HFFc6 (cell line): ENCODE results near the gene OGG1. TPM values are rescaled to one million over a fixed set of nuclear protein-coding genes. Genes with fewer than 3 reads are reported as not detected.

ENCODE experiments used
- DNase-seq: peaks from one replicate; pipeline ENCODE4 v3.0.0-alpha.2; 2018
- H3K27ac Mint-ChIP-seq: 2 replicates; pipeline ENCODE4 v1.8.0; 2020; ENCODE audit warnings: mild to moderate bottlenecking, mixed read lengths
- H3K27me3 Mint-ChIP-seq: 2 replicates; pipeline ENCODE4 v1.8.0; 2021; ENCODE audit warnings: mild to moderate bottlenecking, moderate library complexity, mixed read lengths; ENCODE audit not compliant: insufficient read depth
- H3K36me3 Mint-ChIP-seq: 2 replicates; pipeline ENCODE4 v1.8.0; 2021; ENCODE audit warnings: low read depth, mixed read lengths
- H3K4me1 Mint-ChIP-seq: 2 replicates; pipeline ENCODE4 v1.8.0; 2020; ENCODE audit warnings: low read depth, mixed read lengths
- H3K4me3 Mint-ChIP-seq: 2 replicates; pipeline ENCODE4 v1.8.0; 2020; ENCODE audit warnings: mild to moderate bottlenecking, moderate library complexity, mixed read lengths
- H3K9me3 Mint-ChIP-seq: 2 replicates; pipeline ENCODE4 v1.8.0; 2020; ENCODE audit warnings: mild to moderate bottlenecking, mixed read lengths
- total RNA-seq, 6 experiments: library from RNA; stranded (reverse); fragmentation: NEBNext Ultra II Directional; extraction: Animal tissue kit (Norgen Biotek cat#: 25700); gene quantifications; 2 replicates in 1 of 6; 3 replicates in 5 of 6; pipeline ENCODE4 v1.2.3, GENCODE V29; 2021
- TF ChIP-seq, protein P1 (sequence below): fragments of 200-600 bp; sonication (generic); IDR thresholded peaks from 2 replicates; pipeline ENCODE4 v1.5.0; 2021; ENCODE audit warnings: antibody characterized with exemption, mild to moderate bottlenecking

OGG1 gene
- total RNA-seq, 6 experiments from 2014 or later: 17.7 to 26.2 (median 23.7) TPM

DNA sequence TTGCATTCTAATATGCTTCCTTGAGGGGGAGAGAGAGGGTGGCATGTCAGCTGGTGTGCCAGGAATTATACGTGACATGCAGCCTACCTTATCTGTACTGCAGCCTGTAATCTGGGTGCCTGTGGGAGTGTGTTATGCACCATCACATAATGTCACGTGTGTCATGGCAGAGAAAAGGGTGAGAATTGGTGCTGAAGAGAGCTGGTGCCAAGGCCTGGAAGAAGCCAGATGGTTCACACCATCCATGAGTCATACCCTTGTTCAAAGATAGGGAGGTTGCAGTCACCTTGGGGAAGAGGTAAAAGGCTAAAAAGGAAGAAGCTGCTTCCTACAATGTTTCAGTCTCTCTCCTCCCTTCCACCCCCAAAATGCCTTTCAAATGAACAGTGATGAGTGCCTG, 12.9 kb upstream of the OGG1 start:
- DNase-seq: no peak
- no peaks in the 10 kb centered on the region for H3K9me3 Mint-ChIP-seq
- peaks cover 30% of the 10 kb centered on the region for H3K36me3 Mint-ChIP-seq

DNA sequence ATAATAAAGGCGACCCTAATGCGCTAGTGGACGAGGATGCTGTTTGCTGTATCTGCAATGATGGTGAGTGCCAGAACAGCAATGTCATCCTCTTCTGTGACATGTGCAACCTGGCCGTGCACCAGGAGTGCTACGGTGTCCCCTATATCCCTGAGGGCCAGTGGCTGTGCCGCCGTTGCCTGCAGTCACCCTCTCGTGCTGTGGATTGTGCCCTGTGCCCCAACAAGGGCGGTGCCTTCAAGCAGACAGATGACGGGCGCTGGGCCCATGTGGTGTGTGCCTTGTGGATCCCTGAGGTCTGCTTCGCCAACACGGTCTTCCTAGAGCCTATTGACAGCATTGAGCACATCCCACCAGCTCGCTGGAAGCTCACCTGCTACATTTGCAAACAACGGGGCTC, 10.6 kb upstream of the OGG1 start:
- DNase-seq: no peak
- Mint-ChIP-seq H3K9me3 (no peaks in the 10 kb centered on the region), H3K4me1 (peaks cover 8% of the 10 kb centered on the region; the same call in 1 of the 2 replicates), H3K36me3 (peaks cover 39% of the 10 kb centered on the region), H3K27me3 (no peaks in the 10 kb centered on the region), H3K27ac (no peak overlapping the region), H3K4me3 (no peak overlapping the region)
- TF ChIP-seq, protein P1, sequence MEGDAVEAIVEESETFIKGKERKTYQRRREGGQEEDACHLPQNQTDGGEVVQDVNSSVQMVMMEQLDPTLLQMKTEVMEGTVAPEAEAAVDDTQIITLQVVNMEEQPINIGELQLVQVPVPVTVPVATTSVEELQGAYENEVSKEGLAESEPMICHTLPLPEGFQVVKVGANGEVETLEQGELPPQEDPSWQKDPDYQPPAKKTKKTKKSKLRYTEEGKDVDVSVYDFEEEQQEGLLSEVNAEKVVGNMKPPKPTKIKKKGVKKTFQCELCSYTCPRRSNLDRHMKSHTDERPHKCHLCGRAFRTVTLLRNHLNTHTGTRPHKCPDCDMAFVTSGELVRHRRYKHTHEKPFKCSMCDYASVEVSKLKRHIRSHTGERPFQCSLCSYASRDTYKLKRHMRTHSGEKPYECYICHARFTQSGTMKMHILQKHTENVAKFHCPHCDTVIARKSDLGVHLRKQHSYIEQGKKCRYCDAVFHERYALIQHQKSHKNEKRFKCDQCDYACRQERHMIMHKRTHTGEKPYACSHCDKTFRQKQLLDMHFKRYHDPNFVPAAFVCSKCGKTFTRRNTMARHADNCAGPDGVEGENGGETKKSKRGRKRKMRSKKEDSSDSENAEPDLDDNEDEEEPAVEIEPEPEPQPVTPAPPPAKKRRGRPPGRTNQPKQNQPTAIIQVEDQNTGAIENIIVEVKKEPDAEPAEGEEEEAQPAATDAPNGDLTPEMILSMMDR: no peak

More for the DNA sequence above, 12.9 kb upstream of the OGG1 start:
- peaks cover 26% of the 10 kb centered on the region for H3K4me1 Mint-ChIP-seq
- H3K27ac Mint-ChIP-seq: peak overlapping the region; percentile 57; the same call in 1 of the 2 replicates
- TF ChIP-seq, protein P1: no peak
- no peak overlapping the region for H3K4me3 Mint-ChIP-seq
- H3K27me3 Mint-ChIP-seq: no peaks in the 10 kb centered on the region; the same call in 1 of the 2 replicates

DNA sequence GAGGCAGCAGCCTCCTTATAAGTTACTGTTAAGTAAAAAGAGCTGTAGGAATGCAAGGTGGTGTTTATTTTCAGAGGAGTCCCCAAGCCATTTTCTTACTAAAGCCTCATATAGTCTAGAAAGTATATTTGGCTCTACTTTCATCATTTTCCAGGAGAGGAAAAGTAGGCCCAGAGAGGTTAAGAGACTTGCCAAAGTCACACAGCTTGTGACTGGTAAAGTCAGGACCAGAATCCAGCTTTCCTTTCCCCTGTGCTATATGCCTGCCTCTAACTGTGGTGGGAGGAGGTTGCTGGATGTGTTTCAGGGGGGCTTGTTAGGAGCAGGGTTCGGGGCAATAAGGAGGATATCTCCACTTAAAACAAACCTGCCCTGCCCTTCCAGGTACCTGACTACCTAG, 7.2 kb upstream of the OGG1 start:
- H3K4me1 Mint-ChIP-seq: peaks cover 20% of the 10 kb centered on the region
- no peak for DNase-seq
- TF ChIP-seq, protein P1: no peak
- peaks cover 54% of the 10 kb centered on the region for H3K36me3 Mint-ChIP-seq
- no peak overlapping the region for H3K27ac Mint-ChIP-seq
- peaks cover 1% of the 10 kb centered on the region; the same call in 1 of the 2 replicates for H3K27me3 Mint-ChIP-seq
- no peaks in the 10 kb centered on the region for H3K9me3 Mint-ChIP-seq
- H3K4me3 Mint-ChIP-seq: no peak overlapping the region

DNA sequence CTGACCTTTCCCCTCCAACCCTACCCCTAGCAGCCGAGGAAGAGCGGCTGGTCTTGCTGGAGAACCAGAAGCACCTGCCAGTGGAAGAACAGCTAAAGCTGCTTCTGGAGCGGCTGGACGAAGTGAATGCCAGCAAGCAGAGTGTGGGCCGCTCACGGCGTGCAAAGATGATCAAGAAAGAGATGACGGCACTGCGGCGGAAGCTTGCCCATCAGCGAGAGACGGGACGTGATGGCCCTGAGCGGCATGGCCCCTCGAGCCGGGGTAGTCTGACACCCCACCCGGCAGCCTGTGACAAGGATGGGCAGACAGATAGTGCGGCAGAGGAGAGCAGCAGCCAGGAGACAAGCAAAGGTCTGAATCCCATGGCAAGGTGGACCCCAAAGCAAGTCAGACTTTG, 6.2 kb upstream of the OGG1 start:
- H3K9me3 Mint-ChIP-seq: no peaks in the 10 kb centered on the region
- H3K27ac Mint-ChIP-seq: no peak overlapping the region
- TF ChIP-seq, protein P1: no peak
- H3K36me3 Mint-ChIP-seq: peaks cover 56% of the 10 kb centered on the region
- peaks cover 22% of the 10 kb centered on the region for H3K4me1 Mint-ChIP-seq
- H3K27me3 Mint-ChIP-seq: peaks cover 1% of the 10 kb centered on the region
- no peak overlapping the region for H3K4me3 Mint-ChIP-seq
- DNase-seq: no peak

DNA sequence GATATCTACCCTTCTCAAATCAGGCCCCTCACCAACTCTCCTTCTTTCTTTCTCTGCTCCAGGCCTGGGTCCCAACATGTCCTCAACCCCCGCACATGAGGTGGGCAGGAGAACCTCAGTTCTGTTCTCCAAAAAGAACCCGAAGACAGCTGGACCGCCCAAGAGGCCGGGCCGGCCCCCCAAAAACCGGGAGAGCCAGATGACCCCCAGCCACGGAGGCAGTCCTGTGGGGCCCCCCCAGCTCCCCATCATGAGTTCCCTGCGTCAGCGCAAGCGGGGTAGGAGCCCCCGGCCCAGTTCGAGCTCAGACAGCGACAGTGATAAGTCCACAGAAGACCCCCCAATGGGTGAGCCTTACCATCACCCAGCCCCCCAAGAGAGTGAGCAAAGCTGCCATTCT, 5.6 kb upstream of the OGG1 start:
- Mint-ChIP-seq H3K4me3 (no peak overlapping the region), H3K36me3 (peaks cover 50% of the 10 kb centered on the region), H3K9me3 (no peaks in the 10 kb centered on the region), H3K27me3 (peaks cover 1% of the 10 kb centered on the region), H3K4me1 (peaks cover 27% of the 10 kb centered on the region), H3K27ac (no peak overlapping the region)
- TF ChIP-seq, protein P1: no peak
- no peak for DNase-seq

DNA sequence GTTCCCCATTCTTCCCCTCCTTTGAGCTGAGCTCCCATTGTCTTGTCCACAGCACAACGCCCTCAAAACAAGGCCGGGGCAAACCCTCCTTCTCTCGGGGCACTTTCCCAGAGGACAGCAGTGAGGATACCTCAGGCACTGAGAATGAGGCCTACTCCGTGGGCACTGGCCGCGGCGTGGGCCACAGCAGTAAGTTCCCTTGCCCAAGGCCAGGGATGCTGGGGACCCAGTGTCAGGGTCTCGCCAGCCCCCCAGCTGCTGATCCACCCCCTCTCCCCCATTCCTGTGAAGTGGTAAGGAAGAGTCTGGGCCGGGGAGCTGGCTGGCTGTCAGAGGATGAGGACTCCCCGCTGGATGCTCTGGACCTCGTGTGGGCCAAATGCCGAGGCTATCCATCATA, 4.2 kb upstream of the OGG1 start:
- TF ChIP-seq, protein P1: no peak
- H3K4me3 Mint-ChIP-seq: no peak overlapping the region
- peaks cover 37% of the 10 kb centered on the region for H3K4me1 Mint-ChIP-seq
- DNase-seq: no peak
- H3K27me3 Mint-ChIP-seq: peaks cover 1% of the 10 kb centered on the region
- H3K9me3 Mint-ChIP-seq: no peaks in the 10 kb centered on the region
- H3K36me3 Mint-ChIP-seq: peaks cover 41% of the 10 kb centered on the region
- H3K27ac Mint-ChIP-seq: no peak overlapping the region; the same call in 1 of the 2 replicates
